DOHH2 (cell line): ENCODE data around the gene RPRD1B.

Source experiments
- CTCF ChIP-seq: fragments of 200-600 bp; sonication (generic); IDR thresholded peaks from one replicate; pipeline ENCODE4 v1.5.1; 2014; ENCODE audit warnings: antibody characterized with exemption, mild to moderate bottlenecking, low read depth, low read length; ENCODE audit not compliant: poor library complexity, severe bottlenecking
- EZH2phosphoT487 ChIP-seq: fragments of 200-600 bp; sonication (generic); IDR thresholded peaks from 2 replicates; pipeline ENCODE4 v1.6.1; 2017; ENCODE audit warnings: borderline replicate concordance, mild to moderate bottlenecking, antibody characterized with exemption, low read length, moderate library complexity, mixed read lengths

GRCh38 chr20:38031957-38032356 is 1.6 kb upstream of the RPRD1B start:
- no peak for TF ChIP-seq CTCF
- TF ChIP-seq EZH2phosphoT487: no peak
